GM23338 (cell line): ENCODE measurements around the gene TBC1D7.

ENCODE experiments used
- CTCF ChIP-seq, 2 experiments: fragments of 200-600 bp in 1 of 2; sonication (generic) in 1 of 2; conservative IDR thresholded peaks; 2 replicates each; pipeline versions ENCODE4 v1.5.1 to v1.6.1; 2016 to 2017; ENCODE audit warnings: antibody characterized with exemption in 2 of 2, low read depth in 2 of 2, mild to moderate bottlenecking in 2 of 2, moderate library complexity in 1 of 2
- EZH2 ChIP-seq: fragments of 200-600 bp; sonication (generic); IDR thresholded peaks from one replicate; pipeline ENCODE4 v1.8.0; 2017; ENCODE audit warnings: antibody characterized with exemption, mild to moderate bottlenecking, low read depth; ENCODE audit not compliant: unreplicated experiment
- EZH2phosphoT487 ChIP-seq: fragments of 200-600 bp; sonication (generic); IDR thresholded peaks from one replicate; pipeline ENCODE4 v1.8.1; 2018; ENCODE audit warnings: antibody characterized with exemption; ENCODE audit not compliant: unreplicated experiment
- NANOG ChIP-seq: IDR thresholded peaks from 2 replicates; pipeline ENCODE4 v1.6.1; 2016; ENCODE audit warnings: antibody characterized with exemption, borderline replicate concordance
- POLR2AphosphoS5 ChIP-seq: IDR thresholded peaks from 2 replicates; pipeline ENCODE4 v1.6.1; 2016; ENCODE audit warnings: antibody characterized with exemption, low read depth
- TF ChIP-seq, protein P1 (sequence below): IDR thresholded peaks from one replicate; pipeline ENCODE4 v1.6.1; 2018; ENCODE audit warnings: antibody characterized with exemption; ENCODE audit not compliant: unreplicated experiment

DNA sequence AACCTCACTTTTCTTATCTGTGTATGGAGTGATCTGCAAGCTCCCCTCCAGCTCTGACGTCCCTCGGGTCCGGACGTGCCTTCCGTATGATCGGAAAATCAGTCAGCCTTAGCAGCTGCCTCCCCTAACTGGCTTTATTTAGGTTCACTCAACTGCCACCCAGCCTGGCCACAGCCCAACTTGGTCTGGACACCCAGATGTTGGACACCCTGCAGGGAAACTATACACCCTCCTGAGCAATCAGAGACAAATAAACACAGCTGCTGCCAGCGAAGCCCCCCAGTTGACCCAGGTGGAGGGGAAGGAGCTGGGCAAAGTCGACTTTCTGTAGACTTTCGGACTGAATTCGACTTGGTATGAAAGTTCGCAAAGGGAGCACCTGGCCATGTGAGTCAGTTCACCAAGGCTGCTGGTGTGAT lies 28.9 kb downstream of the TBC1D7 start:
- TF ChIP-seq NANOG = no peak
- TF ChIP-seq EZH2phosphoT487 = no peak
- no peak for TF ChIP-seq POLR2AphosphoS5
- TF ChIP-seq CTCF (conservative IDR thresholded peaks at IDR 0.05; ENCODE audit: low read depth in 2 of 2) = no peak
- TF ChIP-seq, protein P1, sequence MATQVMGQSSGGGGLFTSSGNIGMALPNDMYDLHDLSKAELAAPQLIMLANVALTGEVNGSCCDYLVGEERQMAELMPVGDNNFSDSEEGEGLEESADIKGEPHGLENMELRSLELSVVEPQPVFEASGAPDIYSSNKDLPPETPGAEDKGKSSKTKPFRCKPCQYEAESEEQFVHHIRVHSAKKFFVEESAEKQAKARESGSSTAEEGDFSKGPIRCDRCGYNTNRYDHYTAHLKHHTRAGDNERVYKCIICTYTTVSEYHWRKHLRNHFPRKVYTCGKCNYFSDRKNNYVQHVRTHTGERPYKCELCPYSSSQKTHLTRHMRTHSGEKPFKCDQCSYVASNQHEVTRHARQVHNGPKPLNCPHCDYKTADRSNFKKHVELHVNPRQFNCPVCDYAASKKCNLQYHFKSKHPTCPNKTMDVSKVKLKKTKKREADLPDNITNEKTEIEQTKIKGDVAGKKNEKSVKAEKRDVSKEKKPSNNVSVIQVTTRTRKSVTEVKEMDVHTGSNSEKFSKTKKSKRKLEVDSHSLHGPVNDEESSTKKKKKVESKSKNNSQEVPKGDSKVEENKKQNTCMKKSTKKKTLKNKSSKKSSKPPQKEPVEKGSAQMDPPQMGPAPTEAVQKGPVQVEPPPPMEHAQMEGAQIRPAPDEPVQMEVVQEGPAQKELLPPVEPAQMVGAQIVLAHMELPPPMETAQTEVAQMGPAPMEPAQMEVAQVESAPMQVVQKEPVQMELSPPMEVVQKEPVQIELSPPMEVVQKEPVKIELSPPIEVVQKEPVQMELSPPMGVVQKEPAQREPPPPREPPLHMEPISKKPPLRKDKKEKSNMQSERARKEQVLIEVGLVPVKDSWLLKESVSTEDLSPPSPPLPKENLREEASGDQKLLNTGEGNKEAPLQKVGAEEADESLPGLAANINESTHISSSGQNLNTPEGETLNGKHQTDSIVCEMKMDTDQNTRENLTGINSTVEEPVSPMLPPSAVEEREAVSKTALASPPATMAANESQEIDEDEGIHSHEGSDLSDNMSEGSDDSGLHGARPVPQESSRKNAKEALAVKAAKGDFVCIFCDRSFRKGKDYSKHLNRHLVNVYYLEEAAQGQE = no peak
- TF ChIP-seq EZH2 = no peak
